GM19455 (cell line): Measurements from ENCODE around the gene CRLF3.
"Not testable (repeated sequence)": the region's sequence is repeated elsewhere in the genome, so short reads cannot be mapped to it uniquely, and the experiment has no call there.

Experiments
- ATAC-seq: cut with Tn5 transposase; IDR thresholded peaks from one replicate; pipeline ENCODE4 v1.9.1; 2021; ENCODE audit not compliant: unreplicated experiment

Gene CRLF3, protein sequence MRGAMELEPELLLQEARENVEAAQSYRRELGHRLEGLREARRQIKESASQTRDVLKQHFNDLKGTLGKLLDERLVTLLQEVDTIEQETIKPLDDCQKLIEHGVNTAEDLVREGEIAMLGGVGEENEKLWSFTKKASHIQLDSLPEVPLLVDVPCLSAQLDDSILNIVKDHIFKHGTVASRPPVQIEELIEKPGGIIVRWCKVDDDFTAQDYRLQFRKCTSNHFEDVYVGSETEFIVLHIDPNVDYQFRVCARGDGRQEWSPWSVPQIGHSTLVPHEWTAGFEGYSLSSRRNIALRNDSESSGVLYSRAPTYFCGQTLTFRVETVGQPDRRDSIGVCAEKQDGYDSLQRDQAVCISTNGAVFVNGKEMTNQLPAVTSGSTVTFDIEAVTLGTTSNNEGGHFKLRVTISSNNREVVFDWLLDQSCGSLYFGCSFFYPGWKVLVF

GRCh38 chr17:30824356-30825145, at the start of gene CRLF3:
Gene CRLF3, minus strand, starts transcription at chr17:30824692. Its CDS starts 41 bp downstream, at chr17:30824651.
- ATAC-seq = peak; percentile 87

DNA sequence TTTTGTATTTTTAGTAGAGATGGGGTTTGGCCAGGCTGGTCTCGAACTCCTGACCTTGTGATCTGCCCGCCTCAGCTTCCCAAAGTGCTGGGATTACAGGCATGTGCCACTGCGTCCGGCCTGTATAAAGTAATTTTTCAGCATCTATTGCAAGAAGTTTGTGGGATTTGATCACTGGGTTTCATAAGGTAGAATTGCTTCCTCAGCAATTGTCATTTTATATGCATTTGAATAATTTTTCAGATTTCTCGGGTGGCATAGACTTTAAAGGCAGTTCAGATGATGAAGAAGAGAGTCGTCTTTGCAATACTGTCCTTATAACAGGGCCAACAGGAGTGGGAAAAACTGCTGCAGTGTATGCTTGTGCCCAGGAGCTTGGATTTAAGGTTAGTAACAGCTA, 44.5 kb upstream of the CRLF3 start:
- ATAC-seq = no peak

DNA sequence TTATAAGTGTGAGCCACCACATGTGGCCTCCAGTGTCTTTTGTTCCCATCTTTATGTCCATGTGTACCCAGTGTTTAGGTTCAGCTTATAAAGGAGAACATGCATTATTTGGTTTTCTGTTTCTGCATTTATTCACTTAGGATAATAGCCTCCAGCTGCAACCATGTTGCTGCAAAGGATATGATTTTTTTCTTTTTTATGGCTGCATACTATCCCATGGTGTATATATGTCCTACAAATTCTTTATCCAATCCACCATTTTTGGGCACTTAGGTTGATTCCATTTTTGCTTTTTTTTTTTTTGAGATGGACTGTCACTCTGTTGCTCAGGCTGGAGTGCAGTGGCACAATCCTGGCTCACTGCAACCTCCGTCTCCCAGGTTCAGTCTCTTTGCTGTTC, 40.1 kb upstream of the CRLF3 start:
- ATAC-seq = no peak

- ATAC-seq = no peak
Measured at GRCh38 chr17:30858556-30859250, 34.2 kb upstream of the CRLF3 start.

- no peak for ATAC-seq
Measured at GRCh38 chr17:30854146-30854545, 29.7 kb upstream of the CRLF3 start.

GRCh38 chr17:30848021-30848420, 23.5 kb upstream of the CRLF3 start:
- ATAC-seq = no peak

DNA sequence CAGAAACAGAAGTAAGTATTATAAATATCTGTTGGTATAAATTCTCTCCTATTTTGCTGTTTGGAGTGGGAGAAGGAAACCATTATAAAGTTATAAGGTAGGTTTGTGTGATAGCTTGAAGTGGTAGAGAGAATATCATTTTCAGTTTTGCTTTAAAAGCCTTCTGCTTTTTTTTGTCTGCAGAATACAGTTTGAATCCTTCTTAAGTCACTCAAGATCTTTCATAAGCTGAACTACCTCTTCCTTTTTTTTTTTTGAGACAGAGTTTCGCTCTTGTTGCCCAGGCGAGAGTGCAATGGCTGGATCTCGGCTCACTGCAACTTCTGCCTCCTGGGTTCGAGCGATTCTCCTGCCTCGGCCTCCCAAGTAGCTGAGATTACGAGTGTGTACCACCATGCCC, 16.3 kb upstream of the CRLF3 start:
- ATAC-seq = no peak

GRCh38 chr17:30838202-30838807, 13.8 kb upstream of the CRLF3 start:
- no peak for ATAC-seq

- ATAC-seq = no peak
Measured at GRCh38 chr17:30832438-30833124, 8.1 kb upstream of the CRLF3 start.

DNA sequence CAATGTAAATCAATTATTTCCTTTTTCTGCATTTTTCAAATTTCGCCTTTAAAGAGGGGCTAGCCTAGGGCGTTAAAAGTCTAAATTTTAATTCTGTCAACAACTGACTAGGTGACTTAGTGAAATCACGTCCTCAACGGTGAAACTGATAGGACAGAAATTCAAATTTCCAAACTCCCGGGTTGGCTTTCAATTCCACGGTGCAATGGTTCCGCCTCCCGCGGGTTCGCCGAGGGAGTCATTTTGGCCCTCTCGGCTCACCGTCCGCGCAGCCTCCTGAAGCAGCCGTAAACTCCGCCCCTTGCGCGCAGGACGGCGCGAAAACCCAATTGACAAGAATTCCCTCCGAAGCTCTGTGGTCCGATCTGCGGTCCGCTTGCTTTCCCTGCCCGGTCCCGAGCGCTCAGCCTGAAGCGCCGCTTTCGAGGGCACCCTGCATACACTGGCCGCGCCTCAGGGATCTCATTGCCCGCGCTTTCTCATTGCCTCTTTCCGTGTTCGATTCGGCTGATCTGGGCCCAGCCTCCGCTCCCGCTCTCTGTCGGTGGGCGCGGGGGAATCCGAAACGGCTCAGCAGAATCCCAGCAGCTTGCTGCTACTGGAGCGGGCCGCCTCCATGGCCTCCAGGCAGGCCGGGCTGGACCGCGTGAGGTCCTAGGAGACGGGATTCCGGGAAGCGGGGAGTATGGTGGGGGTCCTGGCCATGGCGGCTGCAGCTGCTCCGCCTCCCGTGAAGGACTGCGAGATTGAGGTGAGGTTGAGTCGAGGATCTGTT, 7.4 kb upstream of the CRLF3 start, which contains the start of gene ATAD5:
Gene ATAD5 (plus strand): TSS at position 304 of the 775 bp plus-strand sequence. CDS start 382 bp downstream, at position 686.
- ATAC-seq = peak; percentile 68

DNA sequence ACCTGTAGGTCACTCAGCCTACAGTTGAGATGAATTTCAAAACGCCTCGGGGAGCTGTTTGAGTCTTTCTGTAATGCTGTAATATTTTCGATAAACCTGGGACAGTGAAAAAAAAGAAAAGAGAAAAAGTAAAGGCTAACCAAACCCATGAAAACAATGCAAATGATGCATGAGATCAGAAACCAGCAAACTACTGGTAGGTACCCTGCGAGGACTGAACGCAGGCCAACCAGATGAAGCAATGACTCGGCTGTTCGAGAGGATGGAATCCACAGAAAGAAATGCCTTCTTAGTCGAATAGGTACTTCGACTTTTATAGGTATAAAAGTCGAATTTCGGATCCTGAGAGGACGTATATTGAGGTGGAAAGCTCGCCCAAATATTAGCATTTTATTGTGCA, 6.8 kb upstream of the CRLF3 start:
- ATAC-seq = no peak

DNA sequence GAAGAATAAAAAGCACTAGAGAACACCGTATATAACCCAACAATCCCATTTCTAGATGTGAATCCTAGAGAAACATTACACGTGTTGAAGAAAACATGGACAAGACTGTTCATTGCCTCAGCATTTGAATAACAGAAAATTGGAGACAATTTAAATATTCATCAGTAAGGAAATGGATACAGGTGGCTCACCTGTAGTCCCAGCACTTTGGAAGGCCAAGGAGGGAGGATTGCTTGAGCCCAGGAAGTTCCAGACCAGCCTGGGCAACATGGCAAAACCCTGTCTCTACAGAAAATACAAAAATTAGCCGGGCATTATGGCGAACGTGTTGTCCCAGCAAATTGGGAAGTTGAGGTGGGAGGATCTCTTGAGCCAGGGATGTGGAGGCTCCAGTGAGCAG, 4.5 kb upstream of the CRLF3 start:
- ATAC-seq = no peak

DNA sequence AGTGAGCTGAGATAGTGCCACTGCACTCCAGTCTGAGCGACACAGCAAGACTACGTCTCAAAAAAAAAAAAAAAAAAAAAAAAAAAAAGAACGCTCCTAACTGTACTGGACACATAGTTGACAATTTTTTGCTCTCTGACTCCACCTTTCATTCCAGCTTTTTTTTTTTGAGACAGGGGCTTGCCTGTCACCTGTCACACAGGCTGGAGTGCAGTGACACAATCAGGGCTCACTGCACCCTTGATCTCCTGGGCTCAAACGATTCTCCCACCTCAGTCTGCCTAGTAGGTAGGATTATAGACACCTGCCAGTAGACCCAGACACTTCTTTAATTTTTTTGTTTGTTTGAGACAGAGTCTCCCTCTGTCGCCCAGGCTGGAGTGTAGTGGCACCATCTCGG, 2.6 kb upstream of the CRLF3 start:
- ATAC-seq = no peak

DNA sequence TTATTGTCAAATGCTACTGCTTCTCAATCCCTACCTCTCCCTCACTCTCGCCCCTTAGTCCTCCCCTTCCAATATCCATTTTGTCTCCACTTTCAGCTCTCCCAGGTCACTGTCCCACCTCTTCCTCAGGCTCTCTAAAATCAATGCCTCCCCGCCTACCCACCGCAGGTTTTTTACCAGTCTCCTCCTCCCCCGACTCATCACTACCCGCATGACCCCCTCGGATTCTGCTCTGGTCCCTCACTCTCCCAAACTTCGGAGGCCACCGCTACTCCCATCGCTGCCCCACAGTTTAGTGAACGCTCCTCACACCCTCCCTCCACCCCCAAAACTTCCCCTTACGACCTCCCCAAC, 513 bp downstream of the CRLF3 start:
- no peak for ATAC-seq

- no peak for ATAC-seq
Measured at GRCh38 chr17:30823421-30823820, 1.1 kb downstream of the CRLF3 start.

DNA sequence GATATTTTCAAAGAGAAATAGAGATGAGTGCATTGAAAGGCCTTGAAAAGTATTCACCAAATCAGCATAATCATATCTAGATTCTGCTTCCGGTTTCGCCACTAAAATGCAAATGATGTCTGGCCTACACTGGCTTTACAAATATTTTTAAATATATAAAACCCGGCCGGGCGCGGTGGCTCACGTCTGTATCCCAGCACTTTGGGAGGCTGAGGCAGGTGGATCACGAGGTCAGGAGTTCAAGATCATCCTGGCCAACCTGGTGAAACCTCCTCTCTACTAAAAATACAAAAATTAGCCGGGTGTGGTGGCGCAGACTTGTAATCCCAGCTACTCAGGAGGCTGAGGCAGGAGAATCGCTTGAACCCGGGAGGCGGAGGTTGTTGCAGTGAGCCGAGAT, 1.6 kb downstream of the CRLF3 start:
- ATAC-seq = not testable (repeated sequence)

- no peak for ATAC-seq
Measured at GRCh38 chr17:30821871-30822723, 2.4 kb downstream of the CRLF3 start.

DNA sequence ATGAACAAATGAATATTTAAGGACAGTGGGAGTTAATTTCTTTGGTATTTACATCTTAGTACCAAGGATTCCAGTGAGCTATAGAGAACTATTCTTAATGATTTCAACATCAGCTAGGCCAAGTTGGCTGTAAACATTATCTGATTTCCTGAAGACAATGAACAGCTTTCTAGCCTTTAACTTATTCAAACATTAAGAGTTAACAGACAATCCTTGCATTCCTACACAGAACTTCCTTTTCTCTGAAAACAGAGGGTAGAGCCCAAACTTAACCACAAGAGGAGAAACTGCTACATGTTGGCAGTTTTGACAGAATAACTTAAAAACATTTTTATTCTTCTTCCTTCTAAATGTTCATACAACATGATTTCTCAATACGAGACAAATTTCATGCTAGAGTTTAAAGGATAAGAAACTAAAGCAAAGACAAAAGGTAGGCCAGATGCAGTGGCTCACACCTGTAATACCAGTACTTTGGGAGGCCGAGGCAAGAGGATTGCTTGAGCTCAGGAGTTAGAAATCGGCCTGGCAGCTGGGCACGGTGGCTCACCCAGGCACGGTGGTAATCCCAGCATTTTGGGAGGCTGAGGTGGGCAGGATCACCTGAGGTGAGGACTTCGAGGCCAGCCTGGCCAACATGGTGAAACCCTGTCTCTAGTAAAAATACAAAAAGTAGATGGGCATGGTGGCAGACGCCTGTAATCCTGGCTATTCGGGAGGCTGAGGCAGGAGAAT, 4.4 kb downstream of the CRLF3 start:
- ATAC-seq = no peak
